GM21825 (cell line): ENCODE data around the gene DSG4.
"Not testable (repeated sequence)": the region's sequence is repeated elsewhere in the genome, so short reads cannot be mapped to it uniquely, and the experiment has no call there.

Experiments used
- ATAC-seq: cut with Tn5 transposase; IDR thresholded peaks from one replicate; pipeline ENCODE4 v1.9.1; 2021; ENCODE audit warnings: mild to moderate bottlenecking, moderate library complexity; ENCODE audit not compliant: unreplicated experiment

Gene DSG4, protein sequence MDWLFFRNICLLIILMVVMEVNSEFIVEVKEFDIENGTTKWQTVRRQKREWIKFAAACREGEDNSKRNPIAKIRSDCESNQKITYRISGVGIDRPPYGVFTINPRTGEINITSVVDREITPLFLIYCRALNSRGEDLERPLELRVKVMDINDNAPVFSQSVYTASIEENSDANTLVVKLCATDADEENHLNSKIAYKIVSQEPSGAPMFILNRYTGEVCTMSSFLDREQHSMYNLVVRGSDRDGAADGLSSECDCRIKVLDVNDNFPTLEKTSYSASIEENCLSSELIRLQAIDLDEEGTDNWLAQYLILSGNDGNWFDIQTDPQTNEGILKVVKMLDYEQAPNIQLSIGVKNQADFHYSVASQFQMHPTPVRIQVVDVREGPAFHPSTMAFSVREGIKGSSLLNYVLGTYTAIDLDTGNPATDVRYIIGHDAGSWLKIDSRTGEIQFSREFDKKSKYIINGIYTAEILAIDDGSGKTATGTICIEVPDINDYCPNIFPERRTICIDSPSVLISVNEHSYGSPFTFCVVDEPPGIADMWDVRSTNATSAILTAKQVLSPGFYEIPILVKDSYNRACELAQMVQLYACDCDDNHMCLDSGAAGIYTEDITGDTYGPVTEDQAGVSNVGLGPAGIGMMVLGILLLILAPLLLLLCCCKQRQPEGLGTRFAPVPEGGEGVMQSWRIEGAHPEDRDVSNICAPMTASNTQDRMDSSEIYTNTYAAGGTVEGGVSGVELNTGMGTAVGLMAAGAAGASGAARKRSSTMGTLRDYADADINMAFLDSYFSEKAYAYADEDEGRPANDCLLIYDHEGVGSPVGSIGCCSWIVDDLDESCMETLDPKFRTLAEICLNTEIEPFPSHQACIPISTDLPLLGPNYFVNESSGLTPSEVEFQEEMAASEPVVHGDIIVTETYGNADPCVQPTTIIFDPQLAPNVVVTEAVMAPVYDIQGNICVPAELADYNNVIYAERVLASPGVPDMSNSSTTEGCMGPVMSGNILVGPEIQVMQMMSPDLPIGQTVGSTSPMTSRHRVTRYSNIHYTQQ

DNA sequence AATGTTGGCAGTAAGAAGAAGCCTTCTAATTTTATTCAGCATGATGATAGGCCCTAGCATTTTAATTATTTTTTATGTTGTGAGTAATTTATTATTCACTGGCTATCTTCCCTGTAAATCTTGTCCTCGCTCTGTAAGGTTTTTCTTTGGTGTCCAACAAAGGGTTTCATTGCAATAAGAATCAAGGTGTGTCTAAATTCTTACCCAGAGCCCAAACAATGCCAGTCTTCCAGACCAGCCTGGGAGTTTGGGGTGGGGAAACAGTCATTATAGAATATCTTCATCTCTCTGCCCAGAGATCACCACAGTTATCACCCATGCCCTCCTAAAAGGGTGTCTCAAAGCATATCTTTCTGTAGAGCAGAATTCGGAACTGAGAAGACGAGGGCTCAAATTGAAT is at the start of gene DSG4:
DSG4 (plus strand) TSS at position 301 of the 400 bp plus-strand sequence. CDS start 135 bp downstream, outside the sequence.
- no peak for ATAC-seq

- no peak for ATAC-seq
These were observed 46.7 kb upstream of the DSG4 start for GRCh38 chr18:31329787-31330438.

DNA sequence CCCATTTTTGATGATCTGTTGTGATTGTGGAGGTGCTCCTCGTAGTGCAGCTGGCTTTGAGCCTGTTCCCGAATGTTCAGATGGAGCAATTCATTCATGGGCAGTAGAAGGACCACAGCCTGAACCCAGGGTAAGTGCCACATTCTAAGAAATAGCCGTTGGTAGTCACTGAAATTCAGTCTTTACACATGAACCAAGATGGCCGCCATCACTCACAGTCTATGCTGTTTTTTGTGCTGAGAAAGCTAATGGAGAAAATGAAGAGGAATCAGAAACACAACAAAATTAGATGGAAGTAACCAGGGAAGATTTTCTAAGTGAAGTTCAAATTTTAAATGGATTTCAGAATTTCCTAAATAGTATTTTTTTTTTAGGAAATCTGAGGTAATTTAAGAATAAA is 33.1 kb upstream of the DSG4 start:
- ATAC-seq, result no peak

- ATAC-seq, result not testable (repeated sequence)
These were observed 23.2 kb upstream of the DSG4 start for GRCh38 chr18:31353336-31353735.

DNA sequence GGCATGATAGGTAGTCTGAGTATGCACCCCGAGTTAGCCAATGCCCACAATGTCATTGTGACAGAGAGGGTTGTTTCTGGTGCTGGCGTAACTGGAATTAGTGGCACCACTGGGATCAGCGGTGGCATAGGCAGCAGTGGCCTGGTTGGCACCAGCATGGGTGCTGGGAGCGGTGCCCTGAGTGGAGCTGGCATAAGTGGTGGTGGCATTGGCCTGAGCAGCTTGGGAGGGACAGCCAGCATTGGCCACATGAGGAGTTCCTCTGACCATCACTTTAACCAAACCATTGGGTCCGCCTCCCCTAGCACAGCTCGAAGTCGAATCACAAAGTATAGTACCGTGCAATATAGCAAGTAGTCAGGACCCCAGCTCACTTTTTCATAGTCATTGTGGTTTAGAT is 21.6 kb upstream of the DSG4 start:
- ATAC-seq, result no peak

DNA sequence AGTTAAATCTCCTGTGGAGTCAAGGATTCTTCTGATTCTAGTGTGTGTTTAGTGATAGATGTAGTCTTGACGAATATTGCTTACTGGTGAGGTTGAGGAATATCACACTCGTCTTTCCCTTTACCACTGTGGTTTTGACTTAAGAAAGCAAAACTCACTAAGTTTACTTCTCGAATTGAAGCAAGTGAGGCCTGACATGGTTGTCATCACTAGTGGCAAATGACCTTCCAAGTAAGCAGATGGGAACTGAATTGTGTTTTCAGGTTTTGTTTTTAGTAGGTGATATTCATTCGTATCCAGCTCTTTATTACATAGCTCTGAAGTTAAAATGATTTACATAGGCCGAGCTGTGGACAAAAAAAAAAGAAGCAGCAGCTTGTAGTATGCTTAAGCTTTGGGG is 20.6 kb upstream of the DSG4 start:
- ATAC-seq, result no peak

GRCh38 chr18:31364190-31364589 is 12.4 kb upstream of the DSG4 start:
- no peak for ATAC-seq

GRCh38 chr18:31369478-31369877 is 7.1 kb upstream of the DSG4 start:
- no peak for ATAC-seq

- no peak for ATAC-seq
These were observed 4.6 kb upstream of the DSG4 start for GRCh38 chr18:31371989-31372388.

- no peak for ATAC-seq
These were observed 2.9 kb upstream of the DSG4 start for GRCh38 chr18:31373641-31374040.

- no peak for ATAC-seq
These were observed 4.3 kb downstream of the DSG4 start for GRCh38 chr18:31380912-31381311.

DNA sequence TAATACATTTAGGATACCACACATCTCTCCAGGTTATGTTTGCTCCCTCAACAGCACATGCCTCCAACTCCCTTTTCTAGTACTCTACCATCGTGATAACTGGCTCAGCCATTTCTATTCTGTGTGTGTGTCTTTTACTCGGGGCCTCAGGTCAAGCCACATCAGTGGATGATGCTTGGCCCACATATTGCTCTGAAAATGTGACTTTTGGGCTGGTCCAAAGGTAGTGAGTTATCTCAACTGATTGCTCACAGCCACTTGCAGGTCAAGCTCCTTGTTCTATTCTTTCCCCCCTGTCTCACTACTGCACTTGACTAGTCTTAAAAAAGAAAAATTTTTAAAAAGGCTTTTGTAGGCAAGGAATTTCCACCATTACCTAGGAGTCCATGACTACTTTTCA is 5.5 kb downstream of the DSG4 start:
- no peak for ATAC-seq

DNA sequence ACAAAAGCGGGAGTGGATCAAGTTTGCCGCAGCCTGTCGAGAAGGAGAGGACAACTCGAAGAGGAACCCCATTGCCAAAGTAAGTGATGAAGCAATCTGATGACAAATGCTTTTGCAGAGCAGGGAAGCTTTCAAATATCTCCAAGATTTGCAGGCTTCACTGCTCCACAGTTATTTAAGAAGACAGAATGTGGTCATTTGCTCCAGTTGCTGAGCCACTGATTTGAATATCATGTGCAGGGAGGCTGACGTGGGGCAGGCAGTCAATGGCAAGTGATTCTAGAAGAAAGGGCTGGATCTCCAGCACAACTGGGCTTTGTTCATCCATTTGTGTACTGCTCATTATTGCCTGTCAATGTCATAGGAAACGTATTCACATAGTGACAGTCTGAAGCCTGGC is 10.2 kb downstream of the DSG4 start:
- no peak for ATAC-seq

DNA sequence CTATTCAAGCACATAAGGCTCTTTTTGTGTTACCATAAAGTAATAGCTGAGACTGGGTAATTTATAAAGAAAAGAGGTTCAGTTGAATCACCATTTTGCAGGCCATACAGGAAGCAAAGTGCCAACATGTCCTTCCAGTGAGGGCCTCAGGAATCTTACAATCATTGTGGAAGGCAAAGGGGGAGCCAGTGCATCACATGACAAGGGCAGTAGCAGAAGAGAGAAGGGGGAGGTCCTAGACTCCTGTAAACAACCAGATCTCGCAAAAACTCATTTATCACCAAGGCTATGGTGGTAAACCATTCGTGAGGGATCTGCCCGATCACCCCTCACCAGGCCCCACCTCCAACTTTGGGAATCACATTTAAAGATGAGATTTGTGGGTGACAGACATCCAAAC is 16.7 kb downstream of the DSG4 start:
- ATAC-seq, result no peak

GRCh38 chr18:31396796-31397612 is 20.4 kb downstream of the DSG4 start:
- ATAC-seq, result no peak

DNA sequence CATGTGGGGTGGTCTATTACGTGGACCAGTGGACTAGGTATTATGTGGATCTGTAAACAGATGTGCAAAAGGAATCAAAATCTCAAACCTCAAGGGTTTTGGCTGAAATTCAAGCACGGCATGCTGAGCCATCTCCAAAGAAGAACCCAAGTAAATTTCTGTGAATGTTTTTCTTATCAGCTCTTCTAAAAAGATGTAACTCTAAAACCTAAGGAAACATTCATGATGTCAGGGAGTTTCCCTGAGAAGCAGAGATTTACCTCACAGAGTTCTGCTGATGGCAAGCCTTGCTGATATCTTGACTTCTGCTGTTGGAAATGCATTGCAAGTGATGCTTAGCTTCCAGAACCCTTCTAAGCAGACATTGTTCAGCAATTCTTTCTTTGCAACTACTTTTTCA is 21.6 kb downstream of the DSG4 start:
- no peak for ATAC-seq

DNA sequence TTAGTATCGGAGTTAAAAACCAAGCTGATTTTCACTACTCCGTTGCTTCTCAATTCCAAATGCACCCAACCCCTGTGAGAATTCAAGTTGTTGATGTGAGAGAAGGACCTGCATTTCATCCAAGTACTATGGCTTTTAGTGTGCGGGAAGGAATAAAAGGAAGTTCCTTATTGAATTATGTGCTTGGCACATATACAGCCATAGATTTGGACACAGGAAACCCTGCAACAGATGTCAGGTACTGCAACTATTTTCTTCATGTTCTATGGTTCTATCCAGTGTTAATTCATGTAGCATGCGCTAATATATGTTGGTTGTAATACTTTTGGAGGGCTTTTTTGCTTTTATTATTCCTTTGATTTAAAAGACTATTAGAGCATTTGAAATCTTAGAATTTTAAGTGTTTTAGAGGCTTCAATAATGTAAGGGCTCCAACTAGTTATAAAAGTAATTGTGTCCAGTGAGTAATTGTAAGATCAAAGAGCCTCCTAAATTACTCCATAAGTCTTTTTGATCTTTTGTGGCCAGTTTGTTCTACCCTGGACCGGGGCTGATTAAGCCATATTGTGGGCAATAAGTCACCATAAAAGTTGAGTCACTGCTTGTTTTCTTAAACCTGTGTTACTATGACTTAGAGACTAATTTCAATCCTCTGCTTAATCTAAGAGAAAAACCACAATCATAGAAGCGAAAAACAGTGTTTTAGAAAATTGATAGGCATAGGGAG is 22.9 kb downstream of the DSG4 start:
- no peak for ATAC-seq

DNA sequence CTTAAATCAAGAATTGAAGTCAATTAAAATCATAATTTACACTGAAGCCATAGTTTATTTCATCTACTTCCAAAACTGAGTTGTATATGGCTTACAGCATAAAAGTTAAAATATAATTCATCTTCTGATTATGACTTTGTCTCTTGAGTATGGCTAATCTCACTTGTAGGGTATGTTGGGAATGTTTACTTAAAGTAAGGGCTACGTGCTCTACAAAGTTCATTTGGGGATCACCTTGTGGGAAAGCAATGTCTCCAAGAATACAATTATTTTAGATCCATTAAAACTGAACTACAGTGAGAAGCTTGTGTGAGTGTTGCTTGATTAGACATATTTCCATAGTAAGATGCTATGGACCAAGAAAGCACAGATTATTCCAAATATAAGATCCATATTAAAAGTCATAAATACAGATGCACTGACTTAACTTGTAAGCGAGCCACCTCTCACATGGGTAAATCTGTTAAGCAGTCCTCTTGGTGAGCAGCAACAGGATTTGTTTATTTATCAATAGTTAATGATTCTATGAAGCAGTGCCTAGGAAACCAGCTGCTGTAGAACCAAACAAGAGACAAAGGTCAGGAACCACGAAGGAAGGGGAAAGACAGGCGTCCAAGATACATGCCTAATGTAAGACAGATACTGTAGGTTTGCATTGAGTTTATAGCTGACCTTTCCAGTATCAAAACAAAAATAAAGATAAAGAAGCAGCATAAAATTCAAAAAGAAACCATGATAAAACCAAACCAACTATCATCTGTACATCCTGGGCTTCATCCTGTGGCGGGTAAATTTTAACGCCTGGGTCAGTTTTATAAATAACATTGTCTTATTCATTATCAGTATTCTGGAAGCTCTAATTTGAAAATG is 24.8 kb downstream of the DSG4 start:
- ATAC-seq, result no peak

- ATAC-seq, result no peak
These were observed 25.4 kb downstream of the DSG4 start for GRCh38 chr18:31402026-31402373.
